ENCODE results near the gene RALGDS. TPM values are rescaled to one million over a fixed set of nuclear protein-coding genes. Genes with fewer than 3 reads are reported as not detected.
A peak's percentile ranks its signal among the peaks of the same experiment; 100 is the strongest.

RALGDS gene
- total and polyA plus RNA-seq, 2 of the 4 experiments (the other 2 are of a cell fraction): 13.1 to 36.9 TPM

GRCh38 chr9:133134388-133135145 lies 13.5 kb upstream of the RALGDS start:
- no TSS peak for BruUV-seq (replicated peaks)
- no CpG with 5 or more reads among the region's 11 CpGs for whole genome bisulfite sequencing, 2 experiments (ENCODE audit: extremely low coverage in 2 of 2, insufficient read length in 1 of 2)
- Histone ChIP-seq H3K4me2 (ENCODE audit: low read depth, low read length) (no peak overlapping the region), H3K23ac (ENCODE audit: low read depth, low read length) (0 out of 2 replicates have a peak overlapping the region, but pooled peaks have one; percentile 15), H2BK5ac (ENCODE audit: low read depth, low read length, poor library complexity, severe bottlenecking) (peak overlapping the region; percentile 73), H4K5ac (ENCODE audit: low read depth, low read length) (peak overlapping the region; percentile 28), H3K18ac (ENCODE audit: low read depth, low read length) (peak overlapping the region; percentile 15), H2BK120ac (ENCODE audit: low read depth, low read length) (peak overlapping the region; percentile 86), H4K8ac (ENCODE audit: low read depth in 2 of 2, low read length in 2 of 2) (peak overlapping the region; percentile 5 to 50; a peak in 2 of 4 replicates), H3K9ac (ENCODE audit: low read depth, low read length) (no peak overlapping the region), H3K14ac (replicated peaks; ENCODE audit: low read depth, low read length) (peak overlapping the region; percentile 84), H4K91ac (ENCODE audit: insufficient read depth, low read depth, low read length) (peak overlapping the region; percentile 61), H3K4ac (ENCODE audit: low read depth, low read length) (peak overlapping the region; percentile 91), H3K36me3 (ENCODE audit: control insufficient read depth, insufficient read depth, low read length) (no peaks in the 10 kb centered on the region), H3K56ac (ENCODE audit: extremely low read depth, insufficient read depth, low read length) (peak overlapping the region; percentile 19; the same call in 1 of the 2 replicates), H2AFZ (replicated peaks; ENCODE audit: low read length, poor library complexity) (peak overlapping the region; percentile 40), H2AK9ac (replicated peaks; ENCODE audit: low read depth, low read length, poor library complexity) (peak overlapping the region; percentile 57), H3K4me1 (ENCODE audit: control insufficient read depth, insufficient read depth, low read length) (peaks cover 31% of the 10 kb centered on the region), H3K27me3 (ENCODE audit: control insufficient read depth, insufficient read depth, low read length) (no peaks in the 10 kb centered on the region), H3K27ac (ENCODE audit: insufficient read depth, low read length) (peak overlapping the region; percentile 68), H2BK20ac (ENCODE audit: low read depth, low read length) (peak overlapping the region; percentile 75), H3K9me1 (ENCODE audit: insufficient read depth, low read length) (peaks cover 19% of the 10 kb centered on the region; the same call in 1 of the 2 replicates), H4K20me1 (ENCODE audit: insufficient read depth, low read length) (peaks cover 43% of the 10 kb centered on the region), H3K79me1 (ENCODE audit: low read depth in 1 of 2, low read length in 2 of 2) (peaks cover 15 to 43% of the 10 kb centered on the region in 2 experiments; a peak in 3 of 4 replicates), H3K9me3 (ENCODE audit: control insufficient read depth, insufficient read depth, low read length) (no peaks in the 10 kb centered on the region), H2AK5ac (ENCODE audit: low read depth, low read length) (peak overlapping the region; percentile 86), H3K4me3 (ENCODE audit: insufficient read depth, low read depth, low read length) (no peak overlapping the region), H2BK15ac (ENCODE audit: low read depth, low read length) (peak overlapping the region; percentile 51; the same call in 2 of the 3 replicates)
- ChIA-PET POLR2A (ENCODE audit: unreplicated experiment) (no interaction called here), CTCF (interaction anchor here (0.8 to 2.0 kb wide), 3 partner anchors 9 to 12 kb away, joined by 3 to 20 read pairs (median 6); no protein-coding TSS in a partner anchor)
- no peak for TF ChIP-seq RAD21 (IDR thresholded peaks at IDR 0.05; ENCODE audit: low read length)
- no peak for TF ChIP-seq BHLHE40 (IDR thresholded peaks at IDR 0.05; ENCODE audit: low read depth, low read length)
- TF ChIP-seq MXI1 (IDR thresholded peaks at IDR 0.05; ENCODE audit: borderline replicate concordance, low read depth, low read length): no peak
- ATAC-seq (ENCODE audit: low read depth) (no peak; the same call in 1 of the 2 replicates), DNase-seq (no peak)
- dilution Hi-C loops (cut with HindIII; ENCODE audit: low sequenced_read_pairs, unreplicated experiment): no loop called here
- in situ Hi-C loops (cut with MboI; ENCODE audit: low sequenced_read_pairs): no loop called here
- intact Hi-C loops (cut with micrococcal nuclease): loop anchor here (1.0 kb wide), 1 partner anchor 10 kb away; no protein-coding TSS in a partner anchor

Data from IMR-90 (cell line).